IMR-90 (cell line): Measurements from ENCODE around the gene UNC79. TPM values are rescaled to one million over a fixed set of nuclear protein-coding genes. Genes with fewer than 3 reads are reported as not detected.

Source experiments
- ATAC-seq: fragments of 200-7000 bp; cut with Tn5 transposase; 2 replicates; pipeline ENCODE4 v1.9.1; 2020; ENCODE audit warnings: low read depth, mild to moderate bottlenecking, moderate library complexity
- BruUV-seq: library from RNA; stranded (reverse); fragments of 400-500 nt; replicated peaks from 2 replicates; lab custom pipeline; 2021; lab: Mats Ljungman, UMichigan
- CTCF ChIA-PET: fragments of 300-600 bp; formaldehyde crosslinking; extraction: SDS; loops from one replicate; lab custom pipeline; 2021; ENCODE audit warnings: antibody characterized with exemption; lab: Yijun Ruan, JAX
- POLR2A ChIA-PET: fragments of 300-600 bp; sonication (Branson Sonifier 250); formaldehyde crosslinking; loops from one replicate; lab custom pipeline; 2022; ENCODE audit warnings: antibody characterized with exemption; ENCODE audit not compliant: unreplicated experiment; lab: Charles Lee
- DNase-seq: peaks from one replicate; pipeline ENCODE4 v3.0.0; 2013
- H2AFZ ChIP-seq: replicated peaks from 2 replicates; pipeline ENCODE3; 2013; ENCODE audit warnings: low read length, mild to moderate bottlenecking; ENCODE audit not compliant: poor library complexity
- H2AK5ac ChIP-seq: 2 replicates; pipeline ENCODE4 v1.6.1; 2013; ENCODE audit warnings: low read depth, low read length, inconsistent platforms
- H2AK9ac ChIP-seq: replicated peaks from 2 replicates; pipeline ENCODE3; 2013; ENCODE audit warnings: mild to moderate bottlenecking, low read depth, low read length, moderate library complexity; ENCODE audit not compliant: poor library complexity
- H2BK120ac ChIP-seq: 2 replicates; pipeline ENCODE4 v1.6.1; 2013; ENCODE audit warnings: low read depth, low read length, inconsistent platforms
- H2BK15ac ChIP-seq: 3 replicates; pipeline ENCODE4 v1.6.1; 2013; ENCODE audit warnings: low read depth, low read length, inconsistent platforms
- H2BK20ac ChIP-seq: 2 replicates; pipeline ENCODE4 v1.6.1; 2013; ENCODE audit warnings: low read depth, mild to moderate bottlenecking, inconsistent platforms, low read length, moderate library complexity
- H2BK5ac ChIP-seq: 2 replicates; pipeline ENCODE4 v1.6.1; 2013; ENCODE audit warnings: mild to moderate bottlenecking, low read depth, low read length, inconsistent platforms; ENCODE audit not compliant: poor library complexity, severe bottlenecking
- H3K14ac ChIP-seq: replicated peaks from 2 replicates; pipeline ENCODE4 v1.6.1; 2013; ENCODE audit warnings: low read depth, low read length, inconsistent platforms
- H3K18ac ChIP-seq: 2 replicates; pipeline ENCODE4 v1.6.1; 2013; ENCODE audit warnings: low read depth, low read length, control low read depth
- H3K23ac ChIP-seq: 2 replicates; pipeline ENCODE4 v1.6.1; 2013; ENCODE audit warnings: low read depth, low read length, inconsistent platforms
- H3K27ac ChIP-seq: 2 replicates; pipeline ENCODE4 v1.5.1; 2013; ENCODE audit warnings: mild to moderate bottlenecking, control low read depth, low read length; ENCODE audit not compliant: insufficient read depth
- H3K27me3 ChIP-seq: 2 replicates; pipeline ENCODE4 v1.6.1; 2013; ENCODE audit warnings: low read length; ENCODE audit not compliant: control insufficient read depth, insufficient read depth
- H3K36me3 ChIP-seq: 2 replicates; pipeline ENCODE4 v1.6.1; 2013; ENCODE audit warnings: low read length, mixed read lengths; ENCODE audit not compliant: control insufficient read depth, insufficient read depth
- H3K4ac ChIP-seq: 2 replicates; pipeline ENCODE4 v1.6.1; 2013; ENCODE audit warnings: low read depth, low read length, inconsistent platforms
- H3K4me1 ChIP-seq: 2 replicates; pipeline ENCODE4 v1.6.1; 2013; ENCODE audit warnings: low read length, mixed read lengths; ENCODE audit not compliant: control insufficient read depth, insufficient read depth
- H3K4me2 ChIP-seq: 2 replicates; pipeline ENCODE4 v1.6.1; 2013; ENCODE audit warnings: low read depth, mild to moderate bottlenecking, control low read depth, low read length, moderate library complexity
- H3K4me3 ChIP-seq: 2 replicates; pipeline ENCODE4 v1.5.1; 2013; ENCODE audit warnings: low read depth, mild to moderate bottlenecking, control low read depth, low read length, moderate library complexity; ENCODE audit not compliant: insufficient read depth
- H3K56ac ChIP-seq: 2 replicates; pipeline ENCODE4 v1.6.1; 2013; ENCODE audit warnings: low read length, inconsistent platforms; ENCODE audit not compliant: insufficient read depth; ENCODE audit errors: extremely low read depth
- H3K79me1 ChIP-seq, 2 experiments: 2 replicates each; pipeline ENCODE4 v1.6.1; 2013; ENCODE audit warnings: low read length in 2 of 2, inconsistent platforms in 1 of 2, low read depth in 1 of 2
- H3K9ac ChIP-seq: 2 replicates; pipeline ENCODE4 v1.6.1; 2013; ENCODE audit warnings: low read depth, low read length, control low read depth
- H3K9me1 ChIP-seq: 2 replicates; pipeline ENCODE4 v1.6.1; 2013; ENCODE audit warnings: low read length, inconsistent platforms; ENCODE audit not compliant: insufficient read depth
- H3K9me3 ChIP-seq: 2 replicates; pipeline ENCODE4 v1.6.1; 2013; ENCODE audit warnings: low read length; ENCODE audit not compliant: control insufficient read depth, insufficient read depth
- H4K20me1 ChIP-seq: 2 replicates; pipeline ENCODE4 v1.6.1; 2013; ENCODE audit warnings: low read length, inconsistent platforms; ENCODE audit not compliant: insufficient read depth
- H4K5ac ChIP-seq: 2 replicates; pipeline ENCODE4 v1.6.1; 2013; ENCODE audit warnings: mild to moderate bottlenecking, low read depth, low read length, control low read depth
- H4K8ac ChIP-seq, 2 experiments: 2 replicates each; pipeline ENCODE4 v1.6.1; 2013; ENCODE audit warnings: low read depth in 2 of 2, low read length in 2 of 2, control low read depth in 1 of 2, inconsistent platforms in 1 of 2
- H4K91ac ChIP-seq: 2 replicates; pipeline ENCODE4 v1.6.1; 2013; ENCODE audit warnings: low read depth, low read length, inconsistent platforms; ENCODE audit not compliant: insufficient read depth
- RCOR1 ChIP-seq: IDR thresholded peaks from 2 replicates; pipeline ENCODE4 v1.6.1; 2012; ENCODE audit warnings: mild to moderate bottlenecking, low read length, improper control_type of control experiment; ENCODE audit not compliant: insufficient replicate concordance
- WGBS, 2 experiments: methylation state at CpG; one replicate each; pipeline versions ENCODE4 v1.1.5 to v1.1.7; 2013; ENCODE audit warnings: missing lambda C conversion rate in 2 of 2; ENCODE audit not compliant: insufficient read length in 1 of 2; ENCODE audit errors: extremely low coverage in 2 of 2; 5-methylcytosine and 5-hydroxymethylcytosine counted together
- dilution Hi-C: fragments of 300-500 bp; cut with HindIII; formaldehyde crosslinking; loops from one replicate; pipeline ENCODE4 v1.14.3; 2018; ENCODE audit warnings: low sequenced_read_pairs; ENCODE audit not compliant: unreplicated experiment
- in situ Hi-C: fragments of 300-500 bp; cut with MboI; formaldehyde crosslinking; loops from 3 replicates; pipeline ENCODE4 v1.14.3; 2019; ENCODE audit warnings: low sequenced_read_pairs, inconsistent platforms, mixed read lengths
- intact Hi-C: fragments of 100-400 bp; cut with micrococcal nuclease; formaldehyde crosslinking; loops from 2 replicates; pipeline ENCODE4 v1.10.0; 2022
- polyA plus RNA-seq, 3 experiments: library from polyadenylated mRNA; depleted of rRNA; stranded (reverse); fragments of >200 nt; gene quantifications; 2 replicates each; pipeline ENCODE4 v1.2.3, GENCODE V29; 2012; ENCODE audit warnings: low replicate concordance in 1 of 3
- total RNA-seq: library from RNA; depleted of rRNA; stranded (reverse); fragments of >200 nt; gene quantifications from 2 replicates; pipeline ENCODE4 v1.2.3, GENCODE V29; 2012

The UNC79 gene
- total and polyA plus RNA-seq, 2 of the 4 experiments (the other 2 are of a cell fraction) = under 0.01 TPM

DNA sequence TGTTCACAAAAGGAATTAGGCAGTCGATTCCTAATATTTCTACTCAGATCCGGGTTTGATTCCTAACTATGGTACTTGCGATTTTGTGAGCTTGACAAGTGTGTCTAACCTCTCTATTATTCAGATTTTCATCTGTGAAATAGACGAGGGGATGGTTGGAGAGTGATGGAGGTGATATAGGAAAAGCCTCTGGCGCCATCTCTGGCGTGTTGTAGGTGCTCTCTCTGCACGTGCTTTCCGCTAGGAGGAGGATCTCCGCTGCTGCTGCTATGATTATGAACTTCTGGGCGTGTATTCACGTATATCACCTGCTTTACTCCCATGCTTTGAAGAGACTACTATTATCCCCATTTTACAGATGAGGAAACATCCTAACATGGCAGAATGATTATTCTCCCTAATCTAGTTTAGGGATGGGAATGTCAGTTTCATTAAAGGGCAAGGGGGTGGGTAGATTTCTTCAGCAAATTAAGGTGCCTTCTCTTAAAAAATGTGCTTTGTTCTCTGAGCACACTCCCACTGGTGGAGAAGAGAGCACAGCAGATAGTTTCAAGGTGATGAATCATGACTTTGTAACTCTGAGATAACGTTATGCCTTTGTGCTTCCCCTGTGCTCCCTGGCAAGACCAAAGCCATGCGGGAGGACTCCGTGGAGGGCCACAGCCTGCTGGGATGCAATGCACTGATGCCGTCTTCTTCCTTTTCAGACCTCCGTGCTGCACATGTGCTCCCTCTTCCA, 260.5 kb downstream of the UNC79 start:
- dilution Hi-C loops = no loop called here
- no peak overlapping the region for H4K5ac ChIP-seq
- no peaks in the 10 kb centered on the region for H3K36me3 ChIP-seq
- H3K4me3 ChIP-seq = no peak overlapping the region
- H3K9me1 ChIP-seq = no peaks in the 10 kb centered on the region
- no peak overlapping the region for H3K56ac ChIP-seq
- H2AFZ ChIP-seq = no peak overlapping the region
- H4K8ac ChIP-seq = no peak overlapping the region
- no peak overlapping the region for H2BK20ac ChIP-seq
- H2AK9ac ChIP-seq = no peak overlapping the region
- H3K9me3 ChIP-seq = no peaks in the 10 kb centered on the region
- intact Hi-C loops = no loop called here
- CTCF ChIA-PET = no interaction called here
- H2AK5ac ChIP-seq = no peak overlapping the region
- POLR2A ChIA-PET = no interaction called here
- H3K79me1 ChIP-seq = no peaks in the 10 kb centered on the region
- no TSS peak for BruUV-seq
- no peaks in the 10 kb centered on the region for H4K20me1 ChIP-seq
- H3K18ac ChIP-seq = no peak overlapping the region
- no peak overlapping the region for H2BK120ac ChIP-seq
- no peak overlapping the region for H3K23ac ChIP-seq
- no peak for ATAC-seq
- H3K27ac ChIP-seq = no peak overlapping the region
- 58% methylated on average over 3 of the region's 16 CpGs; no CpG with 5 or more reads in 1 of the 2 experiments for WGBS, 2 experiments
- no peak overlapping the region for H3K4ac ChIP-seq
- H2BK15ac ChIP-seq = no peak overlapping the region
- no peak overlapping the region for H2BK5ac ChIP-seq
- in situ Hi-C loops = no loop called here
- no peak overlapping the region for H4K91ac ChIP-seq
- H3K9ac ChIP-seq = no peak overlapping the region
- no peaks in the 10 kb centered on the region for H3K27me3 ChIP-seq
- no peak for TF ChIP-seq RCOR1
- no peak for DNase-seq
- no peak overlapping the region for H3K14ac ChIP-seq
- H3K4me1 ChIP-seq = no peaks in the 10 kb centered on the region
- H3K4me2 ChIP-seq = no peak overlapping the region
